Endothelial cell of umbilical vein (primary cell): ENCODE data around the gene HSDL2. TPM values are rescaled to one million over a fixed set of nuclear protein-coding genes. Genes with fewer than 3 reads are reported as not detected.

Source experiments
- BruUV-seq: library from RNA; stranded (reverse); fragments of 400-500 nt; replicated peaks from 2 replicates; lab custom pipeline; 2021; lab: Mats Ljungman, UMichigan
- CTCF ChIA-PET: fragments of 300-600, 350-600 bp; sonication (Branson Sonifier 250); formaldehyde crosslinking; loops from one replicate; lab custom pipeline; 2021; ENCODE audit warnings: antibody characterized with exemption, inconsistent platforms; lab: Charles Lee
- POLR2A ChIA-PET: fragments of 300-600, 350-600 bp; sonication (Branson Sonifier 250); formaldehyde crosslinking; loops from one replicate; lab custom pipeline; 2021; ENCODE audit warnings: antibody characterized with exemption, inconsistent platforms; lab: Charles Lee
- DNase-seq: peaks from one replicate; pipeline ENCODE4 v3.0.0-alpha.2; 2011; ENCODE audit warnings: low read depth, low spot score
- FAIRE-seq: peaks from 2 replicates; lab custom pipeline; 2011; peaks lifted over from hg19 to GRCh38; lab: Jason Lieb, UNC
- H2AFZ ChIP-seq: 2 replicates; pipeline ENCODE4 v1.6.0; 2012; ENCODE audit warnings: low read depth, low read length, control low read depth, inconsistent platforms
- H3K27ac ChIP-seq: 2 replicates; pipeline ENCODE4 v1.5.1; 2011; ENCODE audit warnings: low read depth, mild to moderate bottlenecking, control low read depth, low read length, moderate library complexity; ENCODE audit not compliant: insufficient read depth
- H3K27me3 ChIP-seq, 2 experiments: 2 replicates each; pipeline versions ENCODE4 v1.6.0 to v1.6.1; 2011; ENCODE audit warnings: low read length in 2 of 2, mixed read lengths in 1 of 2; ENCODE audit not compliant: control insufficient read depth in 2 of 2, insufficient read depth in 2 of 2
- H3K36me3 ChIP-seq, 2 experiments: 2 replicates in 1 of 2; 3 replicates in 1 of 2; pipeline ENCODE4 v1.5.1; 2011; ENCODE audit warnings: low read length in 2 of 2, mild to moderate bottlenecking in 1 of 2, moderate library complexity in 1 of 2; ENCODE audit not compliant: control insufficient read depth in 2 of 2, insufficient read depth in 2 of 2; ENCODE audit errors: extremely low read depth in 1 of 2
- H3K4me1 ChIP-seq: 3 replicates; pipeline ENCODE4 v1.5.1; 2011; ENCODE audit warnings: mild to moderate bottlenecking, low read length; ENCODE audit not compliant: control insufficient read depth, insufficient read depth; ENCODE audit errors: extremely low read depth
- H3K4me2 ChIP-seq: 2 replicates; pipeline ENCODE4 v1.6.1; 2011; ENCODE audit warnings: low read length, control low read depth, mixed read lengths; ENCODE audit not compliant: insufficient read depth
- H3K4me3 ChIP-seq, 3 experiments: fragments of 200-600 bp in 1 of 3; sonication (generic), shearing (Covaris generic) in 1 of 3; replicated peaks in 1 of 3; 2 replicates each; pipeline ENCODE4 v1.5.1; 2011 to 2016; ENCODE audit warnings: control low read depth in 3 of 3, low read length in 3 of 3, mild to moderate bottlenecking in 2 of 3, inconsistent platforms in 1 of 3, low read depth in 1 of 3, moderate library complexity in 1 of 3; ENCODE audit not compliant: insufficient read depth in 1 of 3
- H3K79me2 ChIP-seq: 2 replicates; pipeline ENCODE4 v1.6.0; 2012; ENCODE audit warnings: low read length, inconsistent platforms; ENCODE audit not compliant: control insufficient read depth, insufficient read depth
- H3K9ac ChIP-seq: replicated peaks from 2 replicates; pipeline ENCODE3; 2011; ENCODE audit warnings: low read length, control low read depth; ENCODE audit not compliant: insufficient read depth; ENCODE audit errors: extremely low read depth
- H3K9me1 ChIP-seq: replicated peaks from 3 replicates; pipeline ENCODE4 v1.6.0; 2011; ENCODE audit warnings: mild to moderate bottlenecking, low read length; ENCODE audit not compliant: control insufficient read depth, insufficient read depth; ENCODE audit errors: extremely low read depth
- H3K9me3 ChIP-seq: replicated peaks from 2 replicates; pipeline ENCODE4 v1.5.1; 2012; ENCODE audit warnings: low read length, inconsistent platforms; ENCODE audit not compliant: control insufficient read depth, insufficient read depth
- H4K20me1 ChIP-seq: replicated peaks from 2 replicates; pipeline ENCODE3; 2011; ENCODE audit warnings: mild to moderate bottlenecking, low read length; ENCODE audit not compliant: control insufficient read depth, insufficient read depth; ENCODE audit errors: extremely low read depth
- CTCF ChIP-seq, 2 donors: IDR thresholded peaks; 1 replicate in 1 of 2; 2 replicates in 1 of 2; pipeline ENCODE4 v1.5.1; 2011; ENCODE audit warnings: low read length in 2 of 2, mild to moderate bottlenecking in 2 of 2, moderate library complexity in 2 of 2, control low read depth in 1 of 2, inconsistent platforms in 1 of 2, low read depth in 1 of 2; ENCODE audit not compliant: insufficient read depth in 1 of 2; ENCODE audit errors: extremely low read depth in 1 of 2
- FOS ChIP-seq: IDR thresholded peaks from 2 replicates; pipeline ENCODE4 v1.6.1; 2011; ENCODE audit warnings: mild to moderate bottlenecking, low read length, moderate library complexity, borderline replicate concordance; ENCODE audit not compliant: insufficient read depth
- GATA2 ChIP-seq: IDR thresholded peaks from 2 replicates; pipeline ENCODE4 v1.7.0; 2011; ENCODE audit warnings: low read depth, mild to moderate bottlenecking, moderate library complexity, mixed read lengths, low read length; ENCODE audit not compliant: insufficient read length, insufficient read depth
- JUN ChIP-seq: IDR thresholded peaks from 2 replicates; pipeline ENCODE4 v1.6.1; 2011; ENCODE audit warnings: borderline replicate concordance, low read depth; ENCODE audit not compliant: insufficient read length, insufficient read depth
- MAX ChIP-seq: IDR thresholded peaks from 2 replicates; pipeline ENCODE4 v1.6.1; 2011; ENCODE audit not compliant: insufficient read depth, insufficient read length
- MYC ChIP-seq: IDR thresholded peaks from one replicate; pipeline ENCODE4 v1.6.1; 2011; ENCODE audit warnings: mild to moderate bottlenecking, low read depth, low read length
- POLR2A ChIP-seq: IDR thresholded peaks from 2 replicates; pipeline ENCODE4 v1.6.1; 2012; ENCODE audit warnings: low read depth, mild to moderate bottlenecking, control low read depth, low read length
- POLR2AphosphoS5 ChIP-seq: IDR thresholded peaks from 2 replicates; pipeline ENCODE4 v1.6.1; 2012; ENCODE audit warnings: low read depth, mild to moderate bottlenecking, control low read depth, low read length, moderate library complexity; ENCODE audit not compliant: insufficient read depth
- dilution Hi-C: fragments of 300-500 bp; cut with MboI; formaldehyde crosslinking; loops from one replicate; pipeline ENCODE4 v1.15.0; 2019; ENCODE audit warnings: low sequenced_read_pairs; ENCODE audit not compliant: extremely low pct_ligation_motif_present
- intact Hi-C: fragments of 100-400 bp; cut with micrococcal nuclease; formaldehyde crosslinking; loops from one replicate; pipeline ENCODE4 v1.10.0; 2022
- polyA plus RNA-seq, 4 experiments: library from polyadenylated mRNA; depleted of rRNA in 3 of 4; stranded (reverse) in 3 of 4; unstranded in 1 of 4; fragments of >200 nt; gene quantifications; 2 replicates each; pipeline versions ENCODE4 v1.2.1 to v1.2.3, GENCODE V29; 2011 to 2012; ENCODE audit warnings: missing spikeins in 1 of 4
- total RNA-seq: library from RNA; stranded (reverse); gene quantifications from 2 replicates; pipeline ENCODE4 v1.2.3, GENCODE V29; 2021

The HSDL2 gene
- total and polyA plus RNA-seq, 2 donors (not counting 3 experiments of a cell fraction or from before 2014, with no cell fraction given) = 5.6 to 22.1 TPM

- no peak for FAIRE-seq
- CTCF ChIA-PET = no interaction called here
- Histone ChIP-seq H3K9me3 (no peaks in the 10 kb centered on the region), H3K79me2 (no peaks in the 10 kb centered on the region), H3K27me3 (no peaks in the 10 kb centered on the region), H3K4me1 (no peaks in the 10 kb centered on the region), H3K36me3 (peaks cover 0 to 3% of the 10 kb centered on the region in 2 experiments), H3K4me2 (no peak overlapping the region), H3K4me3 (no peak overlapping the region), H3K9me1 (no peaks in the 10 kb centered on the region), H3K9ac (no peak overlapping the region), H4K20me1 (no peaks in the 10 kb centered on the region), H2AFZ (no peak overlapping the region), H3K27ac (no peak overlapping the region)
- POLR2A ChIA-PET = no interaction called here
- dilution Hi-C loops (no loop called here), intact Hi-C loops (no loop called here)
- DNase-seq = no peak
- no peak for TF ChIP-seq MAX
- TF ChIP-seq FOS = no peak
- no peak for TF ChIP-seq MYC
- TF ChIP-seq GATA2 = no peak
- TF ChIP-seq POLR2A = no peak
- no peak for TF ChIP-seq POLR2AphosphoS5
- no peak for TF ChIP-seq JUN
- no TSS peak for BruUV-seq
These were observed 17.0 kb downstream of the HSDL2 start for GRCh38 chr9:112396872-112397271.

GRCh38 chr9:112401175-112401815 is 21.4 kb downstream of the HSDL2 start:
- Histone ChIP-seq H4K20me1 (no peaks in the 10 kb centered on the region), H3K36me3 (peaks cover 0 to 3% of the 10 kb centered on the region in 2 experiments), H3K9me1 (no peaks in the 10 kb centered on the region), H3K9ac (no peak overlapping the region), H3K9me3 (no peaks in the 10 kb centered on the region), H2AFZ (no peak overlapping the region), H3K27me3 (no peaks in the 10 kb centered on the region), H3K4me1 (no peaks in the 10 kb centered on the region), H3K4me3 (no peak overlapping the region), H3K4me2 (no peak overlapping the region), H3K79me2 (no peaks in the 10 kb centered on the region), H3K27ac (no peak overlapping the region)
- DNase-seq (no peak), FAIRE-seq (no peak)
- ChIA-PET POLR2A (no interaction called here), CTCF (interaction anchor here (0.6 kb wide), 1 partner anchor 302 kb away, joined by 3 read pairs; no protein-coding TSS in a partner anchor)
- dilution Hi-C loops = no loop called here
- BruUV-seq = no TSS peak
- intact Hi-C loops = no loop called here
- no peak for TF ChIP-seq CTCF (IDR thresholded peaks at IDR 0.05; ENCODE audit: extremely low read depth in 1 of 2, insufficient read depth in 1 of 2, low read depth in 1 of 2, low read length in 2 of 2)
- no peak for TF ChIP-seq JUN
